ENCODE data around the gene VPS45. TPM values are rescaled to one million over a fixed set of nuclear protein-coding genes. Genes with fewer than 3 reads are reported as not detected.

Gene VPS45
- polyA plus RNA-seq, 1 of the 3 experiments (the other 2 are of a cell fraction): 31.5 TPM

DNA sequence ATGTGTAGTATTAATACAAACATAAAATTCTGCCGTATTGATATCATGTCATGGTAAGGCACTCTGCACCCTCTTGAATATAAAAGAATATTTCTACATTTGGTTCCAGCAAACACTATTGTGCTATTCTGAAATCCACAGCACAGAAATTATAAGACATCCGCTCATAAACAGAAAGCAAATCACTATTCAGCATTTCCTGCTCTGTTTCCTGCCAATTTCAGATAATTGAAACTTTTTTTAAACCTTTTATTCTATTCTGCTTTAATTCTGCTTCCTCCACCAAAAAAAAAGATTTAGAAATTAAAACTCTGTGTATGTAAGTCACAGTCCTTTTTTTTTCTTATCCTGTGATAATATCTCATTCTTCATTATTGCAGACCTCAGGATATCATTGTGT is 42.5 kb downstream of the VPS45 start:
- ChIA-PET POLR2A (no interaction called here), CTCF (no interaction called here)
- Histone ChIP-seq H3K4me2 (no peak overlapping the region), H3K4me3 (ENCODE audit: low read depth in 2 of 2, low read length in 1 of 2) (no peak overlapping the region), H2AFZ (ENCODE audit: low read depth) (no peak overlapping the region), H3K9me2 (no peaks in the 10 kb centered on the region), H3F3A (replicated peaks; ENCODE audit: insufficient read depth) (no peaks in the 10 kb centered on the region), H3K4me1 (ENCODE audit: control insufficient read depth in 1 of 2, insufficient read depth in 2 of 2, low read depth in 1 of 2, low read length in 1 of 2) (peaks cover 0 to 4% of the 10 kb centered on the region in 2 experiments; a peak in 1 of 4 replicates), H4K20me1 (ENCODE audit: insufficient read depth) (no peaks in the 10 kb centered on the region), H3K27ac (ENCODE audit: low read depth in 2 of 2, low read length in 1 of 2) (no peak overlapping the region), H3K9ac (no peak overlapping the region), H3K9me3 (peaks cover 8% of the 10 kb centered on the region), H3K79me2 (ENCODE audit: insufficient read depth) (no peaks in the 10 kb centered on the region), H3K36me3 (replicated peaks in 1 of 2; ENCODE audit: control insufficient read depth in 1 of 2, insufficient read depth in 2 of 2, low read length in 1 of 2) (peaks cover 30 to 48% of the 10 kb centered on the region in 2 experiments), H3K27me3 (ENCODE audit: insufficient read depth) (no peaks in the 10 kb centered on the region)
- no peak for TF ChIP-seq MEF2A (IDR thresholded peaks at IDR 0.05; ENCODE audit: borderline replicate concordance, low read depth)
- WGBS (ENCODE audit: low lambda C conversion rate): 97% methylated on average over 2 of the region's 2 CpGs
- DNase-seq: no peak

DNA sequence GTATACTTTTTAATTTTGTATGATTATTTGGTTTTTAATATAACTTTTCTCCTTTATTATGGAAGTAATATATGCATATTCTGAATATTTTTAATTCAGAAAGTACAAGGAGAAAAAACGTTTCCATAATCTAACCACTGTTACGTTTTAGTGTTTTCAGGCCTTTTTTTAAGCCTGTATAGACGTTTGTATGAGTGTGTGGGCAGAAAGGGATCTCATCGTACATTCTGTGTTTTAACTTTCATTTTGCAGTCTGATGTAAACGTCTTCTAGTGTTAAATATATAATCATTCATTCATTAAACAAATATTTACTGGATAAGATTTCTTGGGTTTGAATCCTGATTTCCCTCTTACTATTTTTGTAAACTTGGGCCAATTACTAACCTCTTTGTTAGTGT is 44.1 kb downstream of the VPS45 start:
- Histone ChIP-seq H3K27ac (ENCODE audit: low read depth in 2 of 2, low read length in 1 of 2) (no peak overlapping the region), H3K9me3 (peaks cover 14% of the 10 kb centered on the region), H3K9me2 (no peaks in the 10 kb centered on the region), H3K4me3 (ENCODE audit: low read depth in 2 of 2, low read length in 1 of 2) (no peak overlapping the region), H3F3A (replicated peaks; ENCODE audit: insufficient read depth) (peaks cover 3% of the 10 kb centered on the region), H4K20me1 (ENCODE audit: insufficient read depth) (no peaks in the 10 kb centered on the region), H3K4me1 (ENCODE audit: control insufficient read depth in 1 of 2, insufficient read depth in 2 of 2, low read depth in 1 of 2, low read length in 1 of 2) (peaks cover 0 to 4% of the 10 kb centered on the region in 2 experiments; a peak in 1 of 4 replicates), H3K4me2 (no peak overlapping the region), H3K36me3 (replicated peaks in 1 of 2; ENCODE audit: control insufficient read depth in 1 of 2, insufficient read depth in 2 of 2, low read length in 1 of 2) (peaks cover 44 to 50% of the 10 kb centered on the region in 2 experiments), H3K79me2 (ENCODE audit: insufficient read depth) (no peaks in the 10 kb centered on the region), H3K27me3 (ENCODE audit: insufficient read depth) (no peaks in the 10 kb centered on the region), H3K9ac (no peak overlapping the region), H2AFZ (ENCODE audit: low read depth) (no peak overlapping the region)
- ChIA-PET POLR2A (no interaction called here), CTCF (no interaction called here)
- TF ChIP-seq, protein P1, sequence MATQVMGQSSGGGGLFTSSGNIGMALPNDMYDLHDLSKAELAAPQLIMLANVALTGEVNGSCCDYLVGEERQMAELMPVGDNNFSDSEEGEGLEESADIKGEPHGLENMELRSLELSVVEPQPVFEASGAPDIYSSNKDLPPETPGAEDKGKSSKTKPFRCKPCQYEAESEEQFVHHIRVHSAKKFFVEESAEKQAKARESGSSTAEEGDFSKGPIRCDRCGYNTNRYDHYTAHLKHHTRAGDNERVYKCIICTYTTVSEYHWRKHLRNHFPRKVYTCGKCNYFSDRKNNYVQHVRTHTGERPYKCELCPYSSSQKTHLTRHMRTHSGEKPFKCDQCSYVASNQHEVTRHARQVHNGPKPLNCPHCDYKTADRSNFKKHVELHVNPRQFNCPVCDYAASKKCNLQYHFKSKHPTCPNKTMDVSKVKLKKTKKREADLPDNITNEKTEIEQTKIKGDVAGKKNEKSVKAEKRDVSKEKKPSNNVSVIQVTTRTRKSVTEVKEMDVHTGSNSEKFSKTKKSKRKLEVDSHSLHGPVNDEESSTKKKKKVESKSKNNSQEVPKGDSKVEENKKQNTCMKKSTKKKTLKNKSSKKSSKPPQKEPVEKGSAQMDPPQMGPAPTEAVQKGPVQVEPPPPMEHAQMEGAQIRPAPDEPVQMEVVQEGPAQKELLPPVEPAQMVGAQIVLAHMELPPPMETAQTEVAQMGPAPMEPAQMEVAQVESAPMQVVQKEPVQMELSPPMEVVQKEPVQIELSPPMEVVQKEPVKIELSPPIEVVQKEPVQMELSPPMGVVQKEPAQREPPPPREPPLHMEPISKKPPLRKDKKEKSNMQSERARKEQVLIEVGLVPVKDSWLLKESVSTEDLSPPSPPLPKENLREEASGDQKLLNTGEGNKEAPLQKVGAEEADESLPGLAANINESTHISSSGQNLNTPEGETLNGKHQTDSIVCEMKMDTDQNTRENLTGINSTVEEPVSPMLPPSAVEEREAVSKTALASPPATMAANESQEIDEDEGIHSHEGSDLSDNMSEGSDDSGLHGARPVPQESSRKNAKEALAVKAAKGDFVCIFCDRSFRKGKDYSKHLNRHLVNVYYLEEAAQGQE (IDR thresholded peaks at IDR 0.05; ENCODE audit: low read depth, low read length): no peak
- TF ChIP-seq, protein P2, sequence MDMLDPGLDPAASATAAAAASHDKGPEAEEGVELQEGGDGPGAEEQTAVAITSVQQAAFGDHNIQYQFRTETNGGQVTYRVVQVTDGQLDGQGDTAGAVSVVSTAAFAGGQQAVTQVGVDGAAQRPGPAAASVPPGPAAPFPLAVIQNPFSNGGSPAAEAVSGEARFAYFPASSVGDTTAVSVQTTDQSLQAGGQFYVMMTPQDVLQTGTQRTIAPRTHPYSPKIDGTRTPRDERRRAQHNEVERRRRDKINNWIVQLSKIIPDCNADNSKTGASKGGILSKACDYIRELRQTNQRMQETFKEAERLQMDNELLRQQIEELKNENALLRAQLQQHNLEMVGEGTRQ (IDR thresholded peaks at IDR 0.05; ENCODE audit: borderline replicate concordance, low read depth, low read length): no peak
- TF ChIP-seq RFX5 (IDR thresholded peaks at IDR 0.05; ENCODE audit: low read length): no peak
- no peak for DNase-seq
- 86% methylated on average over 5 of the region's 5 CpGs for WGBS (ENCODE audit: low lambda C conversion rate)

DNA sequence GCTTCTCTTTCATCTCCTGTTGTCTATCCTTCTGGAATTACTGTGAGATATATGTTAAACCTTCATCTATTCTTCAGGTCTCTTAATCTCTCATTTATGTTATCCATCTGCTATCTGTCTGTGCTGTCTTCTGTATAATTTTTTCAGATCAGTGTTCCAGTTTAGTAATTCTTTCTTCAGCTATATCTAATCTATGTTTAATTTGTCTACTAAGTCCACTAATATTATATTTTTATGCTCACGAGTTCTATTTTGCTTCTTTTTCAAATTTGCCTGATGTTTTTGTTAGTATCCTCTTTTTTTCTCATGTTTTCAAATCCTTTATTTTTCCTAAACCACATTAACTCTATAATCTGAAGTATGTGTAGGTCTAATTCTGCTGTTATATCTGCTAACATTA is 47.5 kb downstream of the VPS45 start:
- Histone ChIP-seq H3K4me2 (no peak overlapping the region), H3K4me1 (ENCODE audit: control insufficient read depth in 1 of 2, insufficient read depth in 2 of 2, low read depth in 1 of 2, low read length in 1 of 2) (peaks cover 0 to 4% of the 10 kb centered on the region in 2 experiments; a peak in 1 of 4 replicates), H3K79me2 (ENCODE audit: insufficient read depth) (no peaks in the 10 kb centered on the region), H3K36me3 (replicated peaks in 1 of 2; ENCODE audit: control insufficient read depth in 1 of 2, insufficient read depth in 2 of 2, low read length in 1 of 2) (peaks cover 49% of the 10 kb centered on the region in 2 experiments), H3K9me2 (no peaks in the 10 kb centered on the region), H3F3A (replicated peaks; ENCODE audit: insufficient read depth) (peaks cover 3% of the 10 kb centered on the region), H3K27me3 (ENCODE audit: insufficient read depth) (no peaks in the 10 kb centered on the region), H4K20me1 (ENCODE audit: insufficient read depth) (no peaks in the 10 kb centered on the region), H3K9me3 (peaks cover 14% of the 10 kb centered on the region), H3K4me3 (ENCODE audit: low read depth in 2 of 2, low read length in 1 of 2) (no peak overlapping the region), H3K27ac (ENCODE audit: low read depth in 2 of 2, low read length in 1 of 2) (no peak overlapping the region), H3K9ac (no peak overlapping the region), H2AFZ (ENCODE audit: low read depth) (no peak overlapping the region)
- ChIA-PET CTCF (no interaction called here), POLR2A (no interaction called here)
- DNase-seq: no peak
- 93% methylated on average over 1 of the region's 1 CpG for WGBS (ENCODE audit: low lambda C conversion rate)
- TF ChIP-seq FOXM1 (IDR thresholded peaks at IDR 0.05; ENCODE audit: low read depth): no peak
- no peak for TF ChIP-seq FOSL2 (IDR thresholded peaks at IDR 0.05; ENCODE audit: borderline replicate concordance, low read depth)
- TF ChIP-seq, protein P3, sequence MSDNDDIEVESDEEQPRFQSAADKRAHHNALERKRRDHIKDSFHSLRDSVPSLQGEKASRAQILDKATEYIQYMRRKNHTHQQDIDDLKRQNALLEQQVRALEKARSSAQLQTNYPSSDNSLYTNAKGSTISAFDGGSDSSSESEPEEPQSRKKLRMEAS (IDR thresholded peaks at IDR 0.05; ENCODE audit: low read depth): no peak
- TF ChIP-seq MXI1 (IDR thresholded peaks at IDR 0.05; ENCODE audit: low read depth, low read length): no peak
- TF ChIP-seq CHD2 (IDR thresholded peaks at IDR 0.05; ENCODE audit: low read length, partially characterized antibody): no peak
- no peak for TF ChIP-seq RCOR1 (IDR thresholded peaks at IDR 0.05; ENCODE audit: low read length)
- TF ChIP-seq NRF1 (IDR thresholded peaks at IDR 0.05; ENCODE audit: low read depth, low read length): no peak
- TF ChIP-seq, protein P4, sequence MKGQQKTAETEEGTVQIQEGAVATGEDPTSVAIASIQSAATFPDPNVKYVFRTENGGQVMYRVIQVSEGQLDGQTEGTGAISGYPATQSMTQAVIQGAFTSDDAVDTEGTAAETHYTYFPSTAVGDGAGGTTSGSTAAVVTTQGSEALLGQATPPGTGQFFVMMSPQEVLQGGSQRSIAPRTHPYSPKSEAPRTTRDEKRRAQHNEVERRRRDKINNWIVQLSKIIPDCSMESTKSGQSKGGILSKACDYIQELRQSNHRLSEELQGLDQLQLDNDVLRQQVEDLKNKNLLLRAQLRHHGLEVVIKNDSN (IDR thresholded peaks at IDR 0.05; ENCODE audit: borderline replicate concordance, low read depth): no peak
- TF ChIP-seq, protein P5, sequence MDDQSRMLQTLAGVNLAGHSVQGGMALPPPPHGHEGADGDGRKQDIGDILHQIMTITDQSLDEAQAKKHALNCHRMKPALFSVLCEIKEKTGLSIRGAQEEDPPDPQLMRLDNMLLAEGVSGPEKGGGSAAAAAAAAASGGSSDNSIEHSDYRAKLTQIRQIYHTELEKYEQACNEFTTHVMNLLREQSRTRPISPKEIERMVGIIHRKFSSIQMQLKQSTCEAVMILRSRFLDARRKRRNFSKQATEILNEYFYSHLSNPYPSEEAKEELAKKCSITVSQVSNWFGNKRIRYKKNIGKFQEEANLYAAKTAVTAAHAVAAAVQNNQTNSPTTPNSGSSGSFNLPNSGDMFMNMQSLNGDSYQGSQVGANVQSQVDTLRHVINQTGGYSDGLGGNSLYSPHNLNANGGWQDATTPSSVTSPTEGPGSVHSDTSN (IDR thresholded peaks at IDR 0.05): no peak
- TF ChIP-seq TEAD4 (IDR thresholded peaks at IDR 0.05; ENCODE audit: borderline replicate concordance, insufficient read depth): no peak
- no peak for TF ChIP-seq RAD21 (IDR thresholded peaks at IDR 0.05; ENCODE audit: low read length)
- TF ChIP-seq GABPA (IDR thresholded peaks at IDR 0.05; ENCODE audit: low read depth): no peak
- TF ChIP-seq YY1 (IDR thresholded peaks at IDR 0.05; ENCODE audit: low read depth): no peak
- TF ChIP-seq MEF2A (IDR thresholded peaks at IDR 0.05; ENCODE audit: borderline replicate concordance, low read depth): no peak
